GM23248 (cell line): ENCODE measurements around the gene TTLL13.

ENCODE experiments used
- EZH2 ChIP-seq: fragments of 200-600 bp; sonication (generic); IDR thresholded peaks from 2 replicates; pipeline ENCODE4 v1.6.1; 2018; ENCODE audit warnings: antibody characterized with exemption, mild to moderate bottlenecking; ENCODE audit not compliant: insufficient read depth, poor library complexity, severe bottlenecking
- EZH2phosphoT487 ChIP-seq: fragments of 200-600 bp; sonication (generic); IDR thresholded peaks from 2 replicates; pipeline ENCODE4 v1.6.1; 2018; ENCODE audit warnings: antibody characterized with exemption, moderate library complexity, mild to moderate bottlenecking, low read depth; ENCODE audit not compliant: insufficient read depth

GRCh38 chr15:90295270-90295648, 45.9 kb downstream of the TTLL13 start:
- TF ChIP-seq EZH2 (no peak), EZH2phosphoT487 (no peak)
